Fibroblast of skin of left biceps (primary cell): ENCODE measurements around the gene DHRSX.
"Not testable (repeated sequence)": the region's sequence is repeated elsewhere in the genome, so short reads cannot be mapped to it uniquely, and the experiment has no call there.

Experiments
- DNase-seq, 2 experiments: peaks; one replicate each; pipeline ENCODE4 v3.0.0-alpha.2; 2013; ENCODE audit warnings: low read depth in 2 of 2

Gene DHRSX

GRCh38 chrX:2316534-2316933 is 184.2 kb downstream of the DHRSX start:
- DNase-seq: peak in 1 of 2 experiments; percentile 20

DNA sequence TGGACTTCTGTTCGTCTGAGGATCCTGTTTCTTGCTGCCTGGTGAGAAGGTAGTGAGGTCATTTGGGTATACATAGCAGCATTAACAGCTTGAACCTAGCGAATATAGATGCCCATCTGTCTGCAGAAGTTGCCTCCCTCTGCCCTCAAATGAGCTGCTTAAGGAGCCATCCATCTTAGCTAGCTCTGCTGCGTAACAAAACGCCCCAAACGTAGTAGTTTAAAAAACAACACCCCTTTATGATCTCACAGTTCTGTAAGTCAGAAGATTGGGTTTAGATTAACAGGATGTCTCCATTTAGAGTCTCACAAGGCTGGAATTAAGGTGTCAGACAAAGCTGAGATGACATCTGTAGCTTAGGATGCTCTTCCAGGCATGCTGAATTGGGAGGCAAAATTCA is 185.3 kb downstream of the DHRSX start:
- no peak for DNase-seq

DNA sequence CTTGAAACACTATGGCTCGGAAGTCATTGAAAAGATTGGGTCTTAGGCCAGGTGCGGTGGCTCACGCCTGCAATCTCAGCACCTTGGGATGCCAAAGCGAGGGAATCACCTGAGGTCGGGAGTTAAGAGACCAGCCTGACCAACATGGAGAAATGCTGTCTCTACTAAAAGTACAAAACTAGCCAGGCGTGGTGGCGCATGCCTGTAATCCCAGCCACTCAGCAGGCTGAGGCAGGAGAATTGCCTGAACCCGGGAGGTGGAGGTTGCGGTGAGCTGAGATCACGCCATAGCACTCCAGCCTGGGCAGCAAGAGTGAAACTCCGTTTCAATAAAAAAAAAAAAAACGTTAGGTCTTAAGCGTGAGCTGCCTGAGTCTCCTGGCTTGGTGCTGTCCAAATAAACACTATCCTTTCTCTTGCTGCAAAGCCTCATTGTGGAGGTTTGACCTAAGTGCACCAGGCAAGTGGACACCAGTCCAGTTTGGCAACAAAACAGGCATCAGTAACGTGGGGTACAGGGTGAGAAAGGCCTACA is 185.9 kb downstream of the DHRSX start:
- no peak for DNase-seq

DNA sequence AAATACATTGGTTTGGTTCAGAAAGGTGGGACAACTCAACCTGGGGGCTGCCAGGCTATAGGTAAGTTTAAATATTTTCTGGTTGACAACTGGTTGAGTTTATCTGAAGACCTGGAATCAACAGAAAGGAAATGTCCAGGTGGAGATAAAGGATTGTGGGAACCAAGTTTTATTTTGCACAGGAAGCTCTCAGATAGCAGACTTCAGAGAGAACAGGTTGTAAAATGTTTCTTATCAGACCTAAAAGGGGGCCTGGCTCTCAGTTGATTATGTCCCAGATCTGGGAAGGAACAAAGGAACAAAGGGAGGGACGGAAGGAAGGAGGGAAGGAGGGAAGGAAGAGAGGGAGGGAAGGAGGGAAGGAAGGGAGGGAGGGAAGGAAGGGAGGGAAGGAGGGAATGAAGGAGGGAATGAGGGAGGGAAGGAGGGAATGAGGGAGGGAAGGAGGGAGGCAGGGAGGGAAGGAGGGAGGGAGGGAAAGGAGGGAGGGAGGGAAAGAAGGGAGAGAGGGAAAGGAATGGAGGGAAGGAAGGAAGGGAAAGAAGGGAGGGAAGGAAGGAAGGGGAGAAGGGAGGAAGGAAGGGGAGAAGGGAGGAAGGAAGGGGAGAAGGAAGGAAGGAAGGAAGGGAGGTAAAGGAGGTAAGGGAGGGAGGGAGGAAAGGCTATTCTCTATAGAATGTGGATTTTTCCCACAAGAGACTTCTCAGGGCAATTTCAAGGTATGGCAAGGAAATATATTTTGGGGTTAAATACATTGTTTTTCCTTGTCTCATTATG is 186.7 kb downstream of the DHRSX start:
- DNase-seq: no peak

- not testable (repeated sequence) for DNase-seq
These were observed 188.7 kb downstream of the DHRSX start for GRCh38 chrX:2312061-2312591.

- DNase-seq: no peak
These were observed 189.3 kb downstream of the DHRSX start for GRCh38 chrX:2311501-2311900.

DNA sequence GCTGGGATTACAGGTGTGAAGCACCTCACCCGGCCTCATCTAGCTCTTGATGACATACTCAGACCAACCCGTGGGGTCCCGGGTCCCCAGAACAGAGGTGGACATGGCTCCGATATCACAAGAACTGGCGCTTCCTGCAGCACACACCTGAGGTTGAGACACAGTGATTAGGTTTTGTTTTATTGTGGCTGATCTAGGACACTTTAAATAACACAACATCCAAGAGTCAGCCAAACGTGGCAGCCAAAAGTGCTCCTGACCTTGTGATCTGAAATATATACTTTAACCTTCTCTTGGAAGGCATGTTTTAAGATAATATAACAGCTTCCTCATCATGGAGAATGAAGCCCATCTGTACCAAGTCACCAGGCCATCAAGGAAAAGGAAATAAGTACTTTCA is 198.9 kb downstream of the DHRSX start:
- DNase-seq: no peak

DNA sequence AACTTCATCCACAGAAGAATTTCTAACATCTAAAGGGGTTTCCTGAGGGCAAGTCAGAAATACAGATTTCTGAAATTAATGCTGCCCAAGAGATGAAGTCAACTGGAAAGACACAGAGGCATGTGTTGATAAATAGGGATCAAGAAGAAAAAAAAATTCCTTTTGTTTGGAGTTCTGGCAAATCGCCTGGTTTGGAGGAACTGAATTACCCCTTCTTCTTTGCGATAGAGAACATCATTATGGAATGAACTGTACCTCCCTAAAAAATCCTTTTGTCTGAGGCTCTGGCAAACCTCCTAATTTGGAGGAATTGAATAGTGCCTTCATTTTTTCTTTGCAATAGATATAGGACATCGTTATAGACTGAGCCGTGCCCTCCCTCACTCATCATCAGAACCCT is 200.9 kb downstream of the DHRSX start:
- no peak for DNase-seq

DNA sequence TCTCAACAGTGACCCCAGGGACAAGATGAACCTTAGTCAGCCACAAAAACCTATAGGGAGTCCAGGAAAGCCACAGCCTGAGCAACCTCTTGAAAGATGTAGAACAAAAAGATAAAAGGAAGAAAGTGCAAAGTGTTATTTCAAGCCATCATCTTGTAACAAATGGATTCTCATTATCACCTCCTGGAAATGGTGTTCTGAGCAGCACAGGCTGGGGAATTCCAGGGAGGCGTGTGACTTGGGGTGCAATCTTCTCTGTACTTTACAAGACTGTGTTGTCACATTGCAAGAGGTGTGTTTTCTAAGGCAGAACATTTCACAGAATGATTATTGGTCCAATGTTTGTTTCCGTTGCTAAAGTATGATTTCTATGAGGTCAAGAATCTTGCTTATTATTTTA is 214.0 kb downstream of the DHRSX start:
- no peak for DNase-seq

DNA sequence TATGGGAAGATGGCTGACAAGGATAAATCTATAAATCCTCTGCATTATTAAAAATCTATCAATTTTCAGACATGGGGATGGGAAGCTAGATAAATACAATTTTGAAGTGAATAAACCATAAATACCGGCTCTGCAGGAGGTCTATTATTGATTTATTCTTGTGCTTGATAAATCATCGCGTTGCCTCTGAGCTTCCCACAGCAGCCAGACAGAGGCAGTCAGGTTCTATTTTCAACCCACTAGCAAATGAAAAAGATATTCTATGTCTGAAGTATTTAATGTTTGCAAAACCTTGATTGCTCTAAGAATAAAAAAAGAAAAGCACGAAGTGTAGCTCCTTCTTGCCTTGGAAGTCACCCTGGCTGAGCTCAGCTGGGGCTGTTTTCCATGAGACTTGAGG is 216.2 kb downstream of the DHRSX start:
- DNase-seq: no peak

DNA sequence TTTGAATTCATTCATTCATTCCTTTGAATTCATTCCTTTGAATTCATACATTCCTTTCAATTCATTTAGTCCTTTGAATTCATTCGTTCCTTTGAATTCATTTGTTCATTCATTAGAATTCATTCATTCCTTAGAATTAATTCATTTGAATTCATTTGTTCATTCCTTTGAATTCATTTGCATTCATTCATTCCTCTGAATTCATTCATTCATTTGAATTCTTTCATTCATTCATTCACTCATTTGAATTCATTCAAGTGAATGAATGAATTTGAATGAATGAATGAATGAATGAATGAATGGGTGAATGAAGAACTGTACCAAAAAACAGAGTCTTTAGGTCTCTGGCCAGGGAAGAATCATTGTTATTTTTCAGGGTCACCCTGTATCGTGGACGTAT is 216.6 kb downstream of the DHRSX start:
- DNase-seq: no peak

GRCh38 chrX:2283111-2283859 is 217.5 kb downstream of the DHRSX start:
- DNase-seq: no peak

- no peak for DNase-seq
These were observed 218.2 kb downstream of the DHRSX start for GRCh38 chrX:2282490-2283090.

- no peak for DNase-seq
These were observed 228.4 kb downstream of the DHRSX start for GRCh38 chrX:2272337-2272736.

DNA sequence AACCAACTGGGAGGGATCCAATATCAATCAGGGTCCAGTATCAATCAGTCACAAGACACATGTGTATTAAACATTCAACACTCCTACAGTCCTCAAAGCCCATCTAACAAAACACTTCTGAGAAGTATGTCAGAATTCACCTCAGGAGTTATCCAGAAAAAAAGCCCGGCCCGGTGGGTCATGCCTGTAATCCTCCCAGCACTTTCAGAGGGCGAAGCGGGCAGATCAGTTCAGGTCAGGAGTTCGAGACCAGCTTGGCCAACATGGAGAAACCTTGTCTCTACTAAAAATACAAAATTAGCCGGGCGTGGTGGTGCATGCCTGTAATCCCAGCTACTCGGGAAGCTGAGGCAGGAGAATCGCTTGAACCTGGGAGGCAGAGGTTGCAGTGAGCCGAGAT is 229.2 kb downstream of the DHRSX start:
- DNase-seq: not testable (repeated sequence)

DNA sequence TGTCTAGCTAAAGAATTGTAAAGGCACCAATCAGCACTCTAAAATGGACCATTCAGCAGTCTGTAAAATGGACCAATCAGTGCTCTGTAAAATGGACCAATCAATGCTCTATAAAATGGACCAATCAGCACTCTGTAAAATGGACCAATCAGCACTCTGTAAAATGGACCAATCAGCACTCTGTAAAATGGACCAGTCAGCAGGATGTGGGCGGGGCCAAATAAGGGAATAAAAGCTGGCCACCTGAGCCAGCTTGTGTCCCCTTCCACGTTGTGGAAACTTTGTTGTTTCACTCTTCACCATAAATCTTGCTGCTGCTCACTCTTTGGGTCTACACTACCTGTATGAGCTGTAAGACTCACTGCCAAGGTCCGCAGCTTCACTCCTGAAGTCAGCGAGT is 230.0 kb downstream of the DHRSX start:
- DNase-seq: not testable (repeated sequence)

DNA sequence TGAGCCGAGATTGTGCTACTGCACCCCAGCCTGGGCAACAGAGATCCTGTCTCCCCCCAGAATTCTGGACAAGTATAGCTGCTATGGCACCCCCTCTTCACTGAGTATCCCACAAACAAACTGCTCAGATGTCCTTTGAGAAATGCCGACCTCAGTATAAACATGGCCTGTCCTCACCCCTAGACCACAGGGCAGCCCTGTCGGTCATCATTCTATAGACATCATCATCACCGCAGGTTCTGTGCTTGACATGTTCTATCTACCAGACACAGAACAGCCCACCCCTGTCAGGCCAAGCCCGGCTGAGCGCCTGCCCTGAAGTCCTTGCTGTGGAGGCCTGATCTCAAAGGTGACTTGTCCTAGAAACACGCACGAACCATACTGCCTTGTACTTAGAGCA is 232.9 kb downstream of the DHRSX start:
- no peak for DNase-seq

GRCh38 chrX:2266445-2267349 is 234.1 kb downstream of the DHRSX start:
- DNase-seq: no peak

DNA sequence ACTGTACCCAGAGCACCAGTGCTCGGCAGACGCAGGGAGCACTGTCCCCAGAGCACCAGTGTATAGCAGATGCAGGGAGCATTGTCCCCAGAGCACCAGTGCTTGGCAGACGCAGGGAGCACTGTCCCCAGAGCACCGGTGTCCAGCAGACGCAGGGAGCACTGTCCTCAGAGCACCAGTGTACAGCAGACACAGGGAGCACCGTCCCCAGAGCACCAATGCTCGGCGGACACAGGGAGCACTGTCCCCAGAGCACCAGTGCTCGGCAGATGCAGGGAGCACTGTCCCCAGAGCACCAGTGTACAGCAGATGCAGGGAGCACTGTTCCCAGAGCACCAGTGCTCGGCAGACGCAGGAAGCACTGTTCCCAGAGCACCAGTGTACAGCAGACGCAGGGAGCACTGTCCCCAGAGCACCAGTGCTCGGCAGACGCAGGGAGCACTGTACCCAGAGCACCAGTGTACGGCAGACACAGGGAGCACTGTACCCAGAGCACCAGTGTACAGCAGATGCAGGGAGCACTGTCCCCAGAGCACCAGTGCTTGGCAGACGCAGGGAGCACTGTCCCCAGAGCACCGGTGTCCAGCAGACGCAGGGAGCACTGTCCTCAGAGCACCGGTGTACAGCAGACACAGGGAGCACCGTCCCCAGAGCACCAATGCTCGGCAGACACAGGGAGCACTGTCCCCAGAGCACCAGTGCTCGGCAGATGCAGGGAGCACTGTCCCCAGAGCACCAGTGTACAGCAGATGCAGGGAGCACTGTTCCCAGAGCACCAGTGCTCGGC is 234.9 kb downstream of the DHRSX start:
- not testable (repeated sequence) for DNase-seq
